Gastrocnemius medialis (tissue), 4 donors: ENCODE data around the gene ROPN1L.

ENCODE experiments used
- POLR2A ChIP-seq, 2 donors: fragments of 450-650 bp; IDR thresholded peaks; one replicate each; pipeline ENCODE4 v1.6.1; 2017; ENCODE audit warnings: antibody characterized with exemption in 2 of 2, mild to moderate bottlenecking in 2 of 2, moderate library complexity in 2 of 2
- TF ChIP-seq, protein P1 (sequence below), 5 experiments: fragments of 450-650 bp in 3 of 5; fragments of 200-600 bp in 2 of 5; sonication (generic) in 2 of 5; IDR thresholded peaks in 4 of 5; conservative IDR thresholded peaks in 1 of 5; 1 replicate in 4 of 5; 2 replicates in 1 of 5; pipeline ENCODE4 v1.5.1; 2016 to 2019; ENCODE audit warnings: antibody characterized with exemption in 5 of 5, mild to moderate bottlenecking in 3 of 5, moderate library complexity in 3 of 5

DNA sequence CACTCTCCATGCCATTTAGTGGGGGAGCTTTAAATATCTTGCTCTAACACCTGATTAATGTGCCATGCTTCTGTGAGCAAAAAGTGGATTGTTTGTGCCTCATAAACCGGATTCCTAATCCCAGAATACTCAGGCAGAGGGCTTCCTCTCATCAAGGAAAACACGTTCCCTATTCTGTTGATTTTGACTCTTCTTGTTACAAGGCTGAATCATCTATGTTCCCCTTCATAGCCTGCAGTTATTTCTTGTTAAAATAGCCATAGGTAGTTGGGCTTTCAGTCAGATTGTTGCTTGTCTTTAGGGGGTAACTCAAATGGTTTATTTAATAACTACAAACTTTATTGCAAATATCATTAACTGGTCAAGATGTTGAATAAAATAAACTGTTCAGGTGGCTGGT, 26.6 kb downstream of the ROPN1L start:
- TF ChIP-seq, protein P1, sequence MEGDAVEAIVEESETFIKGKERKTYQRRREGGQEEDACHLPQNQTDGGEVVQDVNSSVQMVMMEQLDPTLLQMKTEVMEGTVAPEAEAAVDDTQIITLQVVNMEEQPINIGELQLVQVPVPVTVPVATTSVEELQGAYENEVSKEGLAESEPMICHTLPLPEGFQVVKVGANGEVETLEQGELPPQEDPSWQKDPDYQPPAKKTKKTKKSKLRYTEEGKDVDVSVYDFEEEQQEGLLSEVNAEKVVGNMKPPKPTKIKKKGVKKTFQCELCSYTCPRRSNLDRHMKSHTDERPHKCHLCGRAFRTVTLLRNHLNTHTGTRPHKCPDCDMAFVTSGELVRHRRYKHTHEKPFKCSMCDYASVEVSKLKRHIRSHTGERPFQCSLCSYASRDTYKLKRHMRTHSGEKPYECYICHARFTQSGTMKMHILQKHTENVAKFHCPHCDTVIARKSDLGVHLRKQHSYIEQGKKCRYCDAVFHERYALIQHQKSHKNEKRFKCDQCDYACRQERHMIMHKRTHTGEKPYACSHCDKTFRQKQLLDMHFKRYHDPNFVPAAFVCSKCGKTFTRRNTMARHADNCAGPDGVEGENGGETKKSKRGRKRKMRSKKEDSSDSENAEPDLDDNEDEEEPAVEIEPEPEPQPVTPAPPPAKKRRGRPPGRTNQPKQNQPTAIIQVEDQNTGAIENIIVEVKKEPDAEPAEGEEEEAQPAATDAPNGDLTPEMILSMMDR (IDR thresholded peaks at IDR 0.05 in 4 of 5, conservative IDR thresholded peaks at IDR 0.05 in 1 of 5), result no peak
- no peak for TF ChIP-seq POLR2A (IDR thresholded peaks at IDR 0.05)
